ENCODE results near the gene PIANP.

- TF ChIP-seq CTCF (IDR thresholded peaks at IDR 0.05) (no peak), POLR2A (IDR thresholded peaks at IDR 0.05) (no peak)
Measured at GRCh38 chr12:6729186-6729585, 28.6 kb upstream of the PIANP start.
